ENCODE measurements around the gene KNCN.

Gene KNCN

DNA sequence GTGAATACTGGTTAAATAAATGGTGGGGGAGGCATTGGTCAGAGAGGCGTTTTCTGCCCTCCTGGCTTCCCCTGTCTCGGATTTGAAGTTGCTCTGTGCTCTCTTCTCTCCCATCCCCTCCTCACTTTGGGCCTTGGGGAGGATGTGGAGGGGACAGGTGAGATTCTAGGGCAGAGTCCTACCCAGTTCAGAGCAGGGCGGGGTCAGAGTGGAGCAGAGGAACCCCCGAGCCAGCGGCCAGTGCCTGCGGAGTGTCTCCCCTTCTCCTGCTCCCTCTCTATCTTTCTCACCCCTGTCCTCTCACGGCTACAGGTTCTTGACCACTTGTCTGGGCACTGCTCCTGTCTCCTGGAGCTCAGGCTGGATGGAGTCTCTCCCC, 8.1 kb downstream of the KNCN start:
- no peak for TF ChIP-seq CTCF (conservative IDR thresholded peaks at IDR 0.05)
- H3K27ac ChIP-seq: no peak overlapping the region

- TF ChIP-seq CTCF (conservative IDR thresholded peaks at IDR 0.05): no peak
- no peak overlapping the region for H3K27ac ChIP-seq
Measured at GRCh38 chr1:46539972-46540371, 11.5 kb downstream of the KNCN start.

- TF ChIP-seq CTCF (conservative IDR thresholded peaks at IDR 0.05): no peak
- no peak overlapping the region for H3K27ac ChIP-seq
Measured at GRCh38 chr1:46538147-46538546, 13.3 kb downstream of the KNCN start.

DNA sequence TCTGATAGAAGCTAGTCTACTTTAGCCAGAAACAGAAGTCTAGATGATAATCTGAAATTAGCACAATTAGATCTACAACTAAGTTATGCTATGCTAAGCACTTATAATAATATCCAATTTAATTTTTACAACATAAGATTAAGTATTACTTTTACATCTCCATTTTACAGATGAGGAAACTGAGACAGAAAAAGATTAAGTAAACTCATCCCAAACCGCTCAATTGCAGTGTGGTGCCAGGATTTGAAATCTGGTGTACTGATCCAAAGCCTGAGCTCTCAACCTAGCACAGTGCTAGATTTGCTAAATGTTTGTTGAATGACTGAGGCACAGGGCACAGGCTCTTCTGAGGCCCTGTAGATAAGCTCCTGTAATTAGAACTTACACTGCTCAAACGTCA, 13.8 kb downstream of the KNCN start:
- no peak for TF ChIP-seq CTCF (conservative IDR thresholded peaks at IDR 0.05)
- H3K27ac ChIP-seq: no peak overlapping the region

DNA sequence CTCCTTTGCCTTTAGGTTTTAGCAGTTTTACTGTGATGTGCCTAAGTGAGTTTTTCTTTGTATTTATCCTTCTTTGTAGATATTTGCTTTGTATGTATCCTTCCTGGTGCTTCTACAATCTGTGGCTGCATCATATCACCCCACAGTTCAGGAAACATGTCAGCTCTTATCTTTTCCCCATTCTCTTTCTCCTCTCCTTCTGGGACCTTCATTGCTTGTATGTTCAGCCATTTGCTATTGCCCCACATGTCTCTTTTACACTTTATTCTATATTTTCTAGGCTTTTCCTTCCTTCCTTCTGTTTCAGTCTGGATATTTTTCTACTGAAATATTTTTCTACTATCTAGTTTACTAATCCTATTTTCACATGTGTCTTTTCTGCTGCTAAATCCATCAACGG, 14.9 kb downstream of the KNCN start:
- TF ChIP-seq CTCF (conservative IDR thresholded peaks at IDR 0.05): no peak
- no peak overlapping the region for H3K27ac ChIP-seq

DNA sequence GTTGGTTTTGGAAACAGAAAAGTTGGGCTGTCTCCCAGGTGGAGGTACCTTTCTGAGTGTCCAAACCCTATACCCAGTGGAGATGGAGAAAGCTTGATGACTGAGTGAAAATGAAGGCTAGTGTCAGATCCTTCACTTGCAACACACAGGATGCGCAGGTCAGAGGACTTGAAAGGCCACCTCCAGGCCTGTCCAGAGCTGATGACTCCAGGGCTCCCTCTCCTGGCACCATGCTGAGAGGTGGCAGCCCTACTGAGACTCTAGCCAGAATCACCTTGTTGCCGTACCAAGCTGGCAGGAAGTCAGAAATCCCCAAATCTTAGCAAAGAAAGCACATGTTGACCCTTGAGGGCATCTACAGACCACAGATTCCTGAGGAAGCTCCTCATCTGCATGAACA, 16.4 kb downstream of the KNCN start:
- peak; percentile 69 for TF ChIP-seq CTCF (conservative IDR thresholded peaks at IDR 0.05)
- H3K27ac ChIP-seq: no peak overlapping the region

DNA sequence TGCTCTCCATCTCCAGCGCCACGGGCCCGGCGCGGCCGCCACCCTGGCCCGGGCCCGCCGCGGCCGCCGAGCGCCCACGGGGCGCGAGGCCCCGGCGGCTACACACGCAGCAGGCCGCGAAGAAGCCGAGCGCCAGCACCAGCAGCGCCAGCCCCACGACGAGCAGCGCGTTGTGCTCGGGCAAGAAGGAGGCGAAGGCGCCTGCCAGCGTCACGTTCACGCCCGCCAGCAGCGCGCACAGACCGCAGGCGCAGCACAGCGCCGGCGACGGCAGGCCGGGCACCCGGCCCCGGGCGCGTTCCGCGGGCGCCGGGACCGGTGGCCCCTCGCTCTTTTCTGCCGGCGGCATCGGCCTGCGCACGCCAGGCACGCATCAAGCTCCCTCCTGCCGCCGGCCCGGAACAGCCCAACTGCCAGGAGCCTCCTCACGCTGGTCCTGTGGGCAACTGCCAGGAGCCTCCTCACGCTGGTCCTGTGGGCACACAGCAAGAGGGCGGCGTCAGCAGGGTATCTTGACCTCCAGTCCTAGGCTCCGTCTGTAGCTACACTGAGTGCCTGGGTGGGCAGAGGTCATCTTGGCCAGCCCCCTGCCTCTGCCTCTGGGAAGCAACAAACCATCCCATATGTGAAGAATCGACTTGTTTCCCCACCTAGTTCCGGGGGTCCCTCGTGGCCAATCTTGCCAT, 18.1 kb downstream of the KNCN start:
- peak overlapping the region; percentile 75 for H3K27ac ChIP-seq
- peak; percentile 33 for TF ChIP-seq CTCF (conservative IDR thresholded peaks at IDR 0.05)
